ENCODE data around the gene ACIN1. TPM values are rescaled to one million over a fixed set of nuclear protein-coding genes. Genes with fewer than 3 reads are reported as not detected.

The ACIN1 gene
- total and polyA plus RNA-seq, 9 of the 15 experiments (the other 6 are each of a cell fraction or from before 2014, with no cell fraction given): 5.0 to 196 (median 129) TPM

GRCh38 chr14:23066855-23067744 lies 27.8 kb downstream of the ACIN1 start (continued):
- no peak for TF ChIP-seq PHB2 (IDR thresholded peaks at IDR 0.05; ENCODE audit: low read depth)
- no peak for TF ChIP-seq RBM15 (IDR thresholded peaks at IDR 0.05; ENCODE audit: insufficient read depth, low read length)
- no peak for TF ChIP-seq EP300 (IDR thresholded peaks at IDR 0.05; ENCODE audit: low read length)
- TF ChIP-seq ATF2 (CRISPR knock-in tag; IDR thresholded peaks at IDR 0.05): no peak

DNA sequence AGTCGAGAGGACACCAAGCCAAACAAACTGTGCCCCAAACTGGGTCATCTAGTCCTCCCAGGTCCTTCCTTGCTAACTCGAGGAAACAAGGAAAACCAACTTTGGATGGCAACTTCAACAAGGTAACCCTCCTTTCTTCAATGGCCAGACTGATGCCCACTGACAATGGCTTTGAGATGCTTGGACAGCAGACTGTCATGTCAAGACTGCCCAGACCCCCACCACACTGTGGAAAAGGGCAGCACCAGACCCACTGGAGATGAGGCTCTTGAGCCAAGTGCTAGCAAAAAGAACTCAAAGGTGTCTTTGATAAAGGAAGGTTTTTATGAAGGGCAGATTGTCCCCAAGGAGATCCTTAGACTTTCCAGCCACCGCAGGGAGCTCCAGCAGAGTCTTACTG lies 28.6 kb downstream of the ACIN1 start:
- H3K9me3 ChIP-seq (replicated peaks; ENCODE audit: control insufficient read depth, insufficient read depth, low read depth, low read length): no peaks in the 10 kb centered on the region
- TF ChIP-seq BMI1 (IDR thresholded peaks at IDR 0.05; ENCODE audit: low read length): no peak
- TF ChIP-seq, protein P1, sequence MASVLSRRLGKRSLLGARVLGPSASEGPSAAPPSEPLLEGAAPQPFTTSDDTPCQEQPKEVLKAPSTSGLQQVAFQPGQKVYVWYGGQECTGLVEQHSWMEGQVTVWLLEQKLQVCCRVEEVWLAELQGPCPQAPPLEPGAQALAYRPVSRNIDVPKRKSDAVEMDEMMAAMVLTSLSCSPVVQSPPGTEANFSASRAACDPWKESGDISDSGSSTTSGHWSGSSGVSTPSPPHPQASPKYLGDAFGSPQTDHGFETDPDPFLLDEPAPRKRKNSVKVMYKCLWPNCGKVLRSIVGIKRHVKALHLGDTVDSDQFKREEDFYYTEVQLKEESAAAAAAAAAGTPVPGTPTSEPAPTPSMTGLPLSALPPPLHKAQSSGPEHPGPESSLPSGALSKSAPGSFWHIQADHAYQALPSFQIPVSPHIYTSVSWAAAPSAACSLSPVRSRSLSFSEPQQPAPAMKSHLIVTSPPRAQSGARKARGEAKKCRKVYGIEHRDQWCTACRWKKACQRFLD (CRISPR knock-in tag; IDR thresholded peaks at IDR 0.05): no peak
- TF ChIP-seq CREB1 (IDR thresholded peaks at IDR 0.05): no peak
- no peak for TF ChIP-seq CREB1 (CRISPR knock-in tag; IDR thresholded peaks at IDR 0.05)
- TF ChIP-seq LCOR (CRISPR knock-in tag; IDR thresholded peaks at IDR 0.05): no peak
- TF ChIP-seq GATAD2B (IDR thresholded peaks at IDR 0.05; ENCODE audit: borderline replicate concordance): no peak
- no peak for TF ChIP-seq HNRNPLL (IDR thresholded peaks at IDR 0.05; ENCODE audit: low read depth, low read length, poor library complexity, severe bottlenecking)
- no peak for TF ChIP-seq MEF2A (IDR thresholded peaks at IDR 0.05; ENCODE audit: control insufficient read depth, low read depth, low read length)
- TF ChIP-seq ZFP36 (IDR thresholded peaks at IDR 0.05; ENCODE audit: low read depth, low read length, partially characterized antibody): no peak
- no peak for TF ChIP-seq ZNF584 (CRISPR knock-in tag; IDR thresholded peaks at IDR 0.05; ENCODE audit: low read depth)
- TF ChIP-seq NR2C1 (IDR thresholded peaks at IDR 0.05): no peak
- no peak for TF ChIP-seq NR2C1 (tag; IDR thresholded peaks at IDR 0.05)
- TF ChIP-seq, protein P2, sequence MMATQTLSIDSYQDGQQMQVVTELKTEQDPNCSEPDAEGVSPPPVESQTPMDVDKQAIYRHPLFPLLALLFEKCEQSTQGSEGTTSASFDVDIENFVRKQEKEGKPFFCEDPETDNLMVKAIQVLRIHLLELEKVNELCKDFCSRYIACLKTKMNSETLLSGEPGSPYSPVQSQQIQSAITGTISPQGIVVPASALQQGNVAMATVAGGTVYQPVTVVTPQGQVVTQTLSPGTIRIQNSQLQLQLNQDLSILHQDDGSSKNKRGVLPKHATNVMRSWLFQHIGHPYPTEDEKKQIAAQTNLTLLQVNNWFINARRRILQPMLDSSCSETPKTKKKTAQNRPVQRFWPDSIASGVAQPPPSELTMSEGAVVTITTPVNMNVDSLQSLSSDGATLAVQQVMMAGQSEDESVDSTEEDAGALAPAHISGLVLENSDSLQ (IDR thresholded peaks at IDR 0.05): no peak
- TF ChIP-seq ZNF146 (CRISPR knock-in tag; IDR thresholded peaks at IDR 0.05; ENCODE audit: unreplicated experiment): no peak

More for the DNA sequence above, 28.6 kb downstream of the ACIN1 start:
- CTCF ChIA-PET (ENCODE audit: low intra/inter-chr PET ratio): interaction anchor here (1.9 kb wide), 1 partner anchor 43 kb away, joined by 6 read pairs; no protein-coding TSS in a partner anchor
- H3K4me2 ChIP-seq (ENCODE audit: insufficient read depth, low read length): no peak overlapping the region
- in situ Hi-C loops (cut with MboI): loop anchor here (5.0 kb wide), 1 partner anchor 41 kb away; no protein-coding TSS in a partner anchor
- ATAC-seq (no peak), DNase-seq (ENCODE audit: extremely low read depth in 1 of 4, low spot score in 3 of 4) (no peak), FAIRE-seq (no peak)
- H3K9ac ChIP-seq (ENCODE audit: insufficient read depth in 1 of 2, low read depth in 2 of 2, low read length in 2 of 2): no peak overlapping the region
- H4K20me1 ChIP-seq (replicated peaks; ENCODE audit: control insufficient read depth, insufficient read depth, low read length): peaks cover 14% of the 10 kb centered on the region; the same call in 1 of the 2 replicates
- no peak overlapping the region for H3K4me3 ChIP-seq
- H3K27ac ChIP-seq (ENCODE audit: extremely low read depth, low read depth, low read length): no peak overlapping the region
- no peak overlapping the region for H2AFZ ChIP-seq (ENCODE audit: low read depth, low read length)
- H3K27me3 ChIP-seq (ENCODE audit: control insufficient read depth in 2 of 2, insufficient read depth in 2 of 2, low read length in 2 of 2): no peaks in the 10 kb centered on the region
- peaks cover 59% of the 10 kb centered on the region for H3K79me2 ChIP-seq (ENCODE audit: control insufficient read depth, insufficient read depth, low read length)
- peaks cover 5% of the 10 kb centered on the region for H3K9me1 ChIP-seq (ENCODE audit: control insufficient read depth, insufficient read depth, low read length)
- POLR2A ChIA-PET: interaction anchor here (1.0 kb wide), 1 partner anchor 9 kb away, joined by 3 read pairs; no protein-coding TSS in a partner anchor
- H3K36me3 ChIP-seq (ENCODE audit: control insufficient read depth, insufficient read depth, low read length): peaks cover 82% of the 10 kb centered on the region
- intact Hi-C loops (cut with micrococcal nuclease): no loop called here
- no TSS peak for BruUV-seq (replicated peaks)
- WGBS (ENCODE audit: insufficient coverage, low coverage, missing lambda C conversion rate): 92% methylated on average over 3 of the region's 3 CpGs
- peaks cover 5 to 10% of the 10 kb centered on the region in 2 experiments; a peak in 4 of 5 replicates for H3K4me1 ChIP-seq (replicated peaks in 1 of 2; ENCODE audit: control insufficient read depth in 2 of 2, insufficient read depth in 2 of 2, low read length in 2 of 2)

Measured in K562 (cell line).